HG03439 (cell line): ENCODE measurements around the gene KIF3C.
"Not testable (repeated sequence)": the region's sequence is repeated elsewhere in the genome, so short reads cannot be mapped to it uniquely, and the experiment has no call there.

Source experiments
- ATAC-seq: cut with Tn5 transposase; IDR thresholded peaks from one replicate; pipeline ENCODE4 v1.9.1; 2021; ENCODE audit warnings: mild to moderate bottlenecking, moderate library complexity; ENCODE audit not compliant: unreplicated experiment

The KIF3C gene

GRCh38 chr2:26000561-26001082 is 18.3 kb upstream of the KIF3C start:
- ATAC-seq, result no peak

- not testable (repeated sequence) for ATAC-seq
Measured at GRCh38 chr2:25999406-25999805, 17.1 kb upstream of the KIF3C start.

GRCh38 chr2:25998816-25999383 is 16.6 kb upstream of the KIF3C start:
- not testable (repeated sequence) for ATAC-seq

- ATAC-seq, result no peak
Measured at GRCh38 chr2:25996844-25997243, 14.5 kb upstream of the KIF3C start.

DNA sequence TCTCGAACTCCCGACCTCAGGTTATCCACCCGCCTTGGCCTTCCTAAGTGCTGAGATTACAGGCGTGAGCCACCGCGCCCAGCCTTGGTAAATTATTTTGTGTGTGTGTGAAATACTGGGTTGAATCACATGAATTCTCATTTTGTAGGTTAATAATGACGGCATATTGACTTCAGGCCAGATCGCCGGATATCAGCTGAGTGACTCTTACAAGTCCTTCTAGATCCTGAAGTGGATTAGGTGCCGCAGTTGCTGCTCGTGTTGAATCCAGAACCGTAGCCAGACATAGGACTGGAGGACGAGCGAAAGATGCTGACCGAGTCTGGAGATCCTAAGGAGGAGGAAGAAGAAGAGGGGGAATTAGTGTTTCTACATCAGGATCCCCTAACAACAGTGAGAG is 12.2 kb upstream of the KIF3C start:
- no peak for ATAC-seq

DNA sequence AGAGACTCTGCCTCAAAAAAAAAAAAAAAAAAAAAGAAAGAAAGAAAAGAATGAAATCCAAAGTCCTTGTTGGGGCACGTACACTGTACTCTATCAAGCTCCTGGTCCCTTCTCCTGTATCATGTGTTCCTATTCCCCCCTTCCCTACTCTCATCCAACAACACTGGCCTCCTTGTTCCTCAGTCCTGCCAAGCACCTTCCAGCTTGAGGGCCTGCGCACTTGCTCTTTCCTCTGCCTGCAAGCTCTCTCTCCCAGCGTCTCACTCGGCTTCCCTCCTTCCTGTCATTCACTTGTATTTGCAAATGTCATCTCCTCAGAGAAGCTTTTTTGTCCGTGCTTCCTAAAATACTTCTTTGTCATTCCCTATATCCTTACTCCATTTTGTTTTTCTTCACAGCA is 10.8 kb upstream of the KIF3C start:
- ATAC-seq, result no peak

- no peak for ATAC-seq
Measured at GRCh38 chr2:25992556-25992955, 10.3 kb upstream of the KIF3C start.

DNA sequence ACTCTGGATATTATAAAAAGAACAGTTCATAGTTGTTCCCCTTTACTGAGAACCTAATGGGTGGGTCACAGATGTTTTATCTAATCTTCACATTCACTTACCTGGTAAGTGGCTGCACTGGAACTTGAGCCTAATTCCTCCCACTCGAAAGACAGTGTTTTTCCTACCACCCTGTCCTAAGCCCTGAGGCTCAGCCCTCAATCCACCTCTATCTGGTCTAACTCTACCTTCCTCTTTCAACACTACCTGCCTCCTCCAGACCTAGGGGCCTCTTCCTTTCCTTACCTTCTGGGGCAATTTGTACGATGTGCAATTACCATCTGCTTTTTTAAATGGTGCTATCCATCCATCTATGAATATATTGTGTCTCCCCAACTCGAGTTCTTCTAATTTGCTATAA is 9.7 kb upstream of the KIF3C start:
- no peak for ATAC-seq

DNA sequence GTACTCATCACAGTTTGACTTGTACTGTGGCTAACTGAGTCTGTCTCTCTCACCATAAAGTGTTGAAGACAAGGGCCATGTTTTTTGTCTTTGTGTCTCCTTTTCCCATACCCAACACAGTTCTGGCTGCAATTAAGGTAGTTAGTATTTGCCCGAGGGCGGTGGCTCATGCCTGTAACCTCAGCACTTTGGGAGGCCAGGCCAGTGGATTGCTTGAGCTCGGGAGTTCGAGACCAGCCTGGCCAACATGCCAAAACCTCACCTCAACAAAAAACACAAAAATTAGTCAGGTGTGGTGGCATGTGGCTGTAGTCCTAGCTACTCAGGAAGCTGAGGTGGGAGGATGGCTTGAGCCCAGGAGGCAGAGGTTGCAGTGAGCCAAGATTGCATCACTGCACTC is 6.9 kb upstream of the KIF3C start:
- no peak for ATAC-seq

- no peak for ATAC-seq
Measured at GRCh38 chr2:25988134-25988533, 5.8 kb upstream of the KIF3C start.

GRCh38 chr2:25983735-25984134 is 1.4 kb upstream of the KIF3C start:
- ATAC-seq, result no peak

DNA sequence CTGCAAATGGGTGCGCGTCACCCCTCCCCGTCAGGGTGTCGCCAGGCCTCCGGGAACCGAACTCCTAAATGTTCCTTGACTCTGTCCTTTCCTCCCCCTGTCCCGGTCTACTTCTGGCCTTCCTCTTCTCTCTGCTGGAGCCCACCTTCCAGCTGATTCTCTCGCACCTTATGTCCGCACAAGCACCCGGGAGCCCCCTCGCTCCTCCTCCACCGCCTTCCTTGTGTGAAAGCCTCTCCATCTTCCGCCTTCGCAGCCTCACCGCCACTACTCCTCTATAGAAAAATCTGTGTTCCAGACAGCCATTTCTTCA is 627 bp upstream of the KIF3C start:
- no peak for ATAC-seq

- no peak for ATAC-seq
Measured at GRCh38 chr2:25981596-25982272, 563 bp downstream of the KIF3C start.

GRCh38 chr2:25980951-25981350 is 1.3 kb downstream of the KIF3C start:
- ATAC-seq, result no peak

DNA sequence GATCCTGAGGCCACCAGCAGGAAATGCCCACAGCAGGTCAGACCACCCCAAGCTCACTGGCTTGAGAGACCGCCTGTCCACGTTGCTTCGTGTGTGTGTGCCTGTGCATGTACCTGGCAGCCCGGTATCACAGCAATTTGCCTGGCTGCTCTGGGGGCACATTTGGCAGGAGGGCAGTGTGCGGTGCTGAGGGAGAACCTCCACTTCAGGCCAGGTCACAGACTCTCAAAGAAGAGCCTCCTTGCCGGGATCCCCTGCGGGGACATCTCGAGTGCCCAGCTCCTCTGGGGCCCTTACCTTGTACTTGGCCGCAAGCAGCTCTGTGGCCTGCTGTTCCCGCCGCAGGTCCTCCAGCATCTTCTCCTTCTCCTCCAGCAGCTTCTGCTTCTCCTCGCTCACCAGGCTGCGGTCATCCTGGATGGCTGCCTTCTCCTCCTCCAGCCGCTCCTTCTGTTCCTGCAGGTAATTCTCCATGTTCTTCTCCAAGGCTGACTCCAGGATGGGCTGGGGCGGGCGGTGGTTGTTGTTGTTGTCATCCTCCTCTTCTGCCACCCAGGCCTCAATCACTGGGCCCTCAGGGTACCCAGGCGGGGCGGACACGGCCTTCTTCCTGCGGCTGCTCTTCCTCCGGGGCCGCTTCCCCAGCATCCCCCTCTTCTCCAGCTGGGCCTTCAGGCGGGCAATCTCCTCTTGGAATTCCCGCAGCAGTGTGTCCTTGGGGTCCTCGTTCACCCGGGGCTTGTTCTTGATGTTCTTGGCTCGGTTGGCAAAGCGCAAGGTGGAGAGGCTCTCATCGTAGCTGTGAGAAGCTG is 2.0 kb downstream of the KIF3C start:
- no peak for ATAC-seq

DNA sequence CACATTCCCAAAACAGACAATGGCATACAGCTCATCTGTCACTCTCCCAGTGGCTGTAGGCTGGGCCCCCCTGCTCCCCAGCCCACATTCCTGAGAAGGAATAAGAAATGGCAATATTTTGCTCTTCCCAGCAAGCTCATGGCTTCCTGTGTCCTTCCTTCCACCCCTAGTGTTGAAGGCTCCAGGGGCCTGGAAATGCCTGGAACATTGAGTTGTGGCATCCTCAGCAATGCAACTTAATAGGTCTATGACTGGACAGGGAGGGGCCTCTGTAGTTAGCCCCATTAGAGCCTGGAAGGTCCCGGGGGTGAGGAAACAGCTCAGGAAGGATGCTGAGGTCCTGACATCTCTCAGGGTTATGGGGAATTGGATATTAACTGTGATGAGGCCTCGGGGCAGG is 3.3 kb downstream of the KIF3C start:
- no peak for ATAC-seq

DNA sequence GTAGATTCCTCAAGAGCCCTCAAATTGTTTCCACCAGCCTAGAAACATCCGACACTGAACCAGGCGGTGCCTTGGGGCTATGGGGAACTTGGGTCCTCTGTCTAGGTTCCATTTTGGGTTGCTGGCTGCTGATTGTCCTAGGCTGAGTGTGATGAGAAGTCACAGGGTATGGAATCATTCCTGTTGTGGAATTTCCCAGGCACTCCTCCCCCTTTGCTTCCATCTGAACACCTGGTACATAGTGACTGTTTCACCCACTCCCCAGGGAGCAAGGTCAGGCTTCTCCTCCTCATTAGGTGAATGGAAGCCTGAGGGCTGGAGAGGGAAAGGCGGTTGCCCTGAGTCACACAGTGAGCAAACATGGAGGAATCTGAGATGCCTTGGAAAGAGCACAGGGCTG is 4.5 kb downstream of the KIF3C start:
- no peak for ATAC-seq

GRCh38 chr2:25976983-25977741 is 5.1 kb downstream of the KIF3C start:
- ATAC-seq, result no peak

GRCh38 chr2:25972049-25972823 is 10.1 kb downstream of the KIF3C start:
- no peak for ATAC-seq

- ATAC-seq, result no peak
Measured at GRCh38 chr2:25971596-25971995, 10.7 kb downstream of the KIF3C start.
